GM19035 (cell line): ENCODE data around the gene CADPS.

Experiments
- ATAC-seq: cut with Tn5 transposase; IDR thresholded peaks from one replicate; pipeline ENCODE4 v1.9.1; 2021; ENCODE audit not compliant: unreplicated experiment

CADPS gene

GRCh38 chr3:62365391-62366125 is 509.7 kb downstream of the CADPS start:
- no peak for ATAC-seq

- ATAC-seq, result no peak
These were observed 511.0 kb downstream of the CADPS start for GRCh38 chr3:62364191-62364590.

GRCh38 chr3:62363275-62363674 is 511.9 kb downstream of the CADPS start:
- ATAC-seq, result no peak

GRCh38 chr3:62361824-62362223 is 513.4 kb downstream of the CADPS start:
- ATAC-seq, result no peak

DNA sequence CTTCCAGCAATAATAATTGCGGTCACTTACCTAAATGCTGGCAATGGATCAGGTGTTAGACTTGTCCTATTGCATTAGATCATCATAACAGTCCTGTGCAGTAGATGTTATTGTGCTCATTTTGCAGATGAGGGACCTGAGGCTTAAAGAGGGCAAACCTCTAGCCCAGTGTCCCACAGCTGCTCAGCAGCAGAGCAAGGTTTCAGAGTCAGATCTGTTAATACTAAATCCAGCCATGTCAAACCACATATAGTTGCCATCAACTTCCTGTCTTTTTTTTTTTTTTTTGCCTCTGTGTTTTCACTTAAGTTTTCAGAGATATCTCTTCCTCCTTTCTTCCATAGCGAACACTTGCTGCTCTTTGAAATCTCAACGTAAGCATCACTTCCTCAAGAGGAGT is 514.0 kb downstream of the CADPS start:
- no peak for ATAC-seq

GRCh38 chr3:62359531-62359930 is 515.7 kb downstream of the CADPS start:
- no peak for ATAC-seq

GRCh38 chr3:62356356-62356755 is 518.9 kb downstream of the CADPS start:
- ATAC-seq, result no peak

- ATAC-seq, result no peak
These were observed 519.5 kb downstream of the CADPS start for GRCh38 chr3:62355703-62356102.
